NCI-H1092 (cell line): ENCODE measurements around the gene FGL2.
"Not testable (repeated sequence)": the region's sequence is repeated elsewhere in the genome, so short reads cannot be mapped to it uniquely, and the experiment has no call there.

Experiments used
- DNase-seq: peaks from one replicate; lab custom pipeline; 2025; lab: John Stamatoyannopoulos, UW

Gene FGL2

DNA sequence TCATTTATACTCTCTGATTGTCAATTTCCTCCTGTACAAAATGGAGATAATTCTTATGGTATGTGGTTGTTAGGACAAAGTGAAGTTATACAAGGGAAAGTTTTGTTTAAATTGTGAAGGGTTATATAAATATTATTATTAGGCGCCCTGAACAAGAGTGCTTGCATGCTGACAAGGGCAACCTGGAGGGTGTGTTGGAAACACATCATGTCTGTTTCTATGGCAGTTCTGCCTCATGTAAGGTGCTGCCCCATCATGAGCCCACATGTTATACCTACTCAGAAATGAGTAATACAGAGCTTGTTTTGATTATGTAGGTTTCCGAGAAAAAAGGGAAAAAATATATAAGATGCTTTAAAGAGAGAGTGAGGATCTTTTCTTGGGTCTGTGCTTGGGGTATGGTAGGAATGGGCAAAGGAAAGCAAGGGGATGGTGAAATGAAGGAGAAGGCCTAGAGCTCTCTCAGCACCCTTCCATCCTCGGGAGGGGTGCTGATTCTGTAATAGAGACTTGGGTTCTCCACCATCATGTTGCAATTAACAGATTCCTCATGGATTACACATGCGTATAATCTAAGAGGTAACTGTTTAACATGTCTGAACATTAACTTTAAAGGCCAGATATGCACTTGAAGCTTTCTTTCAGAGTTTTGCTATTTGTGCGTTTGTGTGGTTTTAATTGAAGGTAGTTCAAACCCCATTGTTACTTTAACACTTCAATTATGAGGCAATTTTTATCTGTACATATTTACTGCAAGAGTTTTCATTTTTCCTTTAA lies 43.8 kb downstream of the FGL2 start:
- DNase-seq: not testable (repeated sequence)

GRCh38 chr7:77154917-77155464 lies 44.6 kb downstream of the FGL2 start:
- not testable (repeated sequence) for DNase-seq

GRCh38 chr7:77152232-77152631 lies 47.4 kb downstream of the FGL2 start:
- DNase-seq: not testable (repeated sequence)
